Measurements from ENCODE around the gene STPG4. TPM values are rescaled to one million over a fixed set of nuclear protein-coding genes. Genes with fewer than 3 reads are reported as not detected.

The STPG4 gene
- total RNA-seq, 1 donor from 2014 or later, result not detected

DNA sequence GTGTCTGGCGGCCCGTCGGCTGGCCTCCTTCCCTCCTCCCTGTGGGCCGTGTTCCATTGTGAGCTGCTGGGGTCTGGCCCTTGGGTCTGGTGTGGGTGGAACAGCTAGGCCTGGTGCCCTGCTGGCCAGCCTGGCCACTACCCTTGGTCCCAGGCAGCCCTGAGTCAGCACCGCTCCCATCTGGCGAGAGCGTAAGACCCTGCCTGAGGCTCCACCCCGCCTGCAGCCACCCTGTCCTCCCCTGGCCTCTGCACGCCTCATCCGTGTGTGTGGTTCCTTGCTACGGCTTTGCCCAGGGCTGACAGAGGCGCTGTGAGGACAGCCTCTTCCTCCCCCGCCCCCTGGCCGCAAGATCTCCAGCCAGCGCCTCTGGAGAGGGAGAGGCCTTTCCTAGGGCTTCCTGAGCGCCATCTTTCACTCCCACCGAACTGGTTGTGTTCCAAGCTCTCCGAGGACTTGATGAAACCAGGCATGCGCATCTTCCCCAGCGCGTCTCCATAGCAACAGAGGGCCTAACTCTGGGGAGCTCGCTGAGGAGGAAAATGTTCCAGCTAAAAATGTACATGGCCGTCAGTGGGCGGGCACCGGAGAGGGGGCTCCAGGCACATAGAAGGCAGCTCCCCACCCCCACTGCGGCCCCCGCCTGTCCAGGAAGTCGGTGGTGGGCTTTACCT is 83.0 kb downstream of the STPG4 start:
- no peaks in the 10 kb centered on the region for H3K27me3 ChIP-seq (ENCODE audit: control insufficient read depth, insufficient read depth, low read length)
- peak; percentile 70 for DNase-seq (ENCODE audit: low read depth)
- H3K36me3 ChIP-seq (ENCODE audit: control insufficient read depth, insufficient read depth, low read length), result no peaks in the 10 kb centered on the region
- TF ChIP-seq, protein P1, sequence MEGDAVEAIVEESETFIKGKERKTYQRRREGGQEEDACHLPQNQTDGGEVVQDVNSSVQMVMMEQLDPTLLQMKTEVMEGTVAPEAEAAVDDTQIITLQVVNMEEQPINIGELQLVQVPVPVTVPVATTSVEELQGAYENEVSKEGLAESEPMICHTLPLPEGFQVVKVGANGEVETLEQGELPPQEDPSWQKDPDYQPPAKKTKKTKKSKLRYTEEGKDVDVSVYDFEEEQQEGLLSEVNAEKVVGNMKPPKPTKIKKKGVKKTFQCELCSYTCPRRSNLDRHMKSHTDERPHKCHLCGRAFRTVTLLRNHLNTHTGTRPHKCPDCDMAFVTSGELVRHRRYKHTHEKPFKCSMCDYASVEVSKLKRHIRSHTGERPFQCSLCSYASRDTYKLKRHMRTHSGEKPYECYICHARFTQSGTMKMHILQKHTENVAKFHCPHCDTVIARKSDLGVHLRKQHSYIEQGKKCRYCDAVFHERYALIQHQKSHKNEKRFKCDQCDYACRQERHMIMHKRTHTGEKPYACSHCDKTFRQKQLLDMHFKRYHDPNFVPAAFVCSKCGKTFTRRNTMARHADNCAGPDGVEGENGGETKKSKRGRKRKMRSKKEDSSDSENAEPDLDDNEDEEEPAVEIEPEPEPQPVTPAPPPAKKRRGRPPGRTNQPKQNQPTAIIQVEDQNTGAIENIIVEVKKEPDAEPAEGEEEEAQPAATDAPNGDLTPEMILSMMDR (IDR thresholded peaks at IDR 0.05; ENCODE audit: insufficient read depth, low read length, poor library complexity, severe bottlenecking), result no peak
- H3K4me3 ChIP-seq (ENCODE audit: low read depth, low read length), result no peak overlapping the region

DNA sequence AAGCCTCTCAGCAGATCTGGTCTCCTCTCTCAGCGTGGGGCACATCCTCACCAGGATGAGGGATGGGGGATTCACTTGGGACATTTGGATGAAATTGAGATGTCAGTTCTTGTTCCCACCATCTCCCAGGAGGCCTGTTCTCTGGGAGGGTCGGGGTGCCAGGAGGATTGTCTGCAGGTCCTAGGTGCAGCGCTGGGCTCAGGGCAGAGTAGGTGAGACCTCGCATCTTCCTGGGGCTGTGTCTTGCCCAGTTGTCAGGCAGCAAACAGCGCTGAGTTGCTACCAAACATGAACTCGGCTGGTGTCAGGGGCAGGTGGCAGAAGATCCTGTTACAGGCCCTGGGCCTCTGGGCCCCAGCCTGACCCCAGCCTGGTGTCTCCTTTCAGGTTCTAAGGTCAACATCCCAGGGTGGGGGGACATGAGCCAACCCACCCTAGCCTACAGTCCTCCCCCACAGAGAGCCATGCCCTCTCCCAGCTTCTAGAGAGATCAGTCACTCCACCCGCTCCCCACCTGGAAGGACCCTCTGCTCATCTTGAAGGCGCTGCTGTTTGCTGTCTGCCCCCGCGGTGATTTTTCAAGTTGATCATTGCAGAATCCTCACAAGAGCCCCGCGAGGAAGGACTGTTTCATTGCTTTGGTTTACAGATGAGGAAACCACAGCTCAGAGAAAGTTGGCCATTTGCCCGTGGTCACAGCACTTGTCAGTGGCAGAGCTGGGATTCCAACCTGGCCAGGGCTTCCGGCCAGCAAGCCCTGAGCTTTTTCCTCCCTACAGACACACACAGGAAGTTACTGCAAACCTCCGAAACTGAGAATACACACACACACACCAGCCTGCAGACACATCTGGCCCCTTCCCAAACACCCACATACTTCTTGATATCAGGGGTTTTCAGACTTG is 83.9 kb downstream of the STPG4 start:
- no peaks in the 10 kb centered on the region for H3K36me3 ChIP-seq (ENCODE audit: control insufficient read depth, insufficient read depth, low read length)
- TF ChIP-seq, protein P1 (IDR thresholded peaks at IDR 0.05; ENCODE audit: insufficient read depth, low read length, poor library complexity, severe bottlenecking), result no peak
- H3K27me3 ChIP-seq (ENCODE audit: control insufficient read depth, insufficient read depth, low read length), result no peaks in the 10 kb centered on the region
- DNase-seq (ENCODE audit: low read depth), result peak; percentile 73
- no peak overlapping the region for H3K4me3 ChIP-seq (ENCODE audit: low read depth, low read length)

- TF ChIP-seq, protein P1 (IDR thresholded peaks at IDR 0.05; ENCODE audit: insufficient read depth, low read length, poor library complexity, severe bottlenecking), result no peak
- Histone ChIP-seq H3K4me3 (ENCODE audit: low read depth, low read length) (no peak overlapping the region), H3K36me3 (ENCODE audit: control insufficient read depth, insufficient read depth, low read length) (no peaks in the 10 kb centered on the region), H3K27me3 (ENCODE audit: control insufficient read depth, insufficient read depth, low read length) (no peaks in the 10 kb centered on the region)
- DNase-seq (ENCODE audit: low read depth), result no peak
Observed at GRCh38 chr2:47070155-47070919, 84.8 kb downstream of the STPG4 start.

- Histone ChIP-seq H3K36me3 (ENCODE audit: control insufficient read depth, insufficient read depth, low read length) (no peaks in the 10 kb centered on the region), H3K4me3 (ENCODE audit: low read depth, low read length) (no peak overlapping the region), H3K27me3 (ENCODE audit: control insufficient read depth, insufficient read depth, low read length) (no peaks in the 10 kb centered on the region)
- TF ChIP-seq, protein P1 (IDR thresholded peaks at IDR 0.05; ENCODE audit: insufficient read depth, low read length, poor library complexity, severe bottlenecking), result no peak
- no peak for DNase-seq (ENCODE audit: low read depth)
Observed at GRCh38 chr2:47069628-47070154, 85.4 kb downstream of the STPG4 start.

DNA sequence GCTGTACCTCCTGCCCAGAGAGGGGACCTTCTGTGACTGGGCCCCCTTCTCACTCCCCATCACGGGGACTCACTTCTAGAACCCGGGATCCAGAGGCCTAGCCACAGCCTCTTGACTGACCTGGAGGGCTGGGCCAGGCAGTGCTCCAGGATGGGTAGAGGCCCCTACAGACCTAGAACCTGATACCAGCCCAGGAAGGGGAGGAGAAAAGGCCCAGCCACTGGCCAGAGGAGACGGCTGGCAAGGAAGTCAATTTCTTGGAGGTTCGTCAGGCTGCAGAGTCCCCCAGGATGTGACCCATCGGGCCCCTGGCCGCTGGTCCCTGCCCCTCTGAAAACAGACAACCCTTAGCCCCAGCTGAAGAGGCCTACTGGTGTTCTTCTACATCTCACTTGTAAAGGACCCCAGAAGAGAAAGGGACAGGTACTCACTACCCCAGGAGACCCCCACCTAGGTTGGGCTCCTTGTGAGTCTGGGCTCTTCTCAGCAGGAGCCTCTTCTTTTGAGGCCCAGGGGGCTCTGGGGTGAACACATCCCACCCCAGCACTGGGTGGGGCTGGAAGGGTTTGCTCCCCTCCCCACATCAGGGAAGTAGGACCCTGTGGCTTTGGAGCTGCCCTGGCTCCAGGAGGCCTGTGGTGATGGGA is 86.0 kb downstream of the STPG4 start:
- no peaks in the 10 kb centered on the region for H3K27me3 ChIP-seq (ENCODE audit: control insufficient read depth, insufficient read depth, low read length)
- TF ChIP-seq, protein P1 (IDR thresholded peaks at IDR 0.05; ENCODE audit: insufficient read depth, low read length, poor library complexity, severe bottlenecking), result no peak
- no peak for DNase-seq (ENCODE audit: low read depth)
- H3K4me3 ChIP-seq (ENCODE audit: low read depth, low read length), result no peak overlapping the region
- H3K36me3 ChIP-seq (ENCODE audit: control insufficient read depth, insufficient read depth, low read length), result no peaks in the 10 kb centered on the region

All from kidney epithelial cell (primary cell).